ENCODE measurements around the gene CCDC8. TPM values are rescaled to one million over a fixed set of nuclear protein-coding genes. Genes with fewer than 3 reads are reported as not detected.

The CCDC8 gene
- total and polyA plus RNA-seq, 9 of the 15 experiments (the other 6 are each of a cell fraction or from before 2014, with no cell fraction given) = 0.68 to 30.8 (median 15.6) TPM

- peaks cover 39% of the 10 kb centered on the region for H3K79me2 ChIP-seq (ENCODE audit: control insufficient read depth, insufficient read depth, low read length)
- in situ Hi-C loops (cut with MboI) (no loop called here), intact Hi-C loops (cut with micrococcal nuclease) (no loop called here)
- no peak overlapping the region for H2AFZ ChIP-seq (ENCODE audit: low read depth, low read length)
- H3K9me3 ChIP-seq (replicated peaks; ENCODE audit: control insufficient read depth, insufficient read depth, low read depth, low read length) = no peaks in the 10 kb centered on the region
- H3K27me3 ChIP-seq (ENCODE audit: control insufficient read depth in 2 of 2, insufficient read depth in 2 of 2, low read length in 2 of 2) = no peaks in the 10 kb centered on the region
- no peak overlapping the region for H3K4me2 ChIP-seq (ENCODE audit: insufficient read depth, low read length)
- peaks cover 38 to 60% of the 10 kb centered on the region in 2 experiments for H3K4me1 ChIP-seq (replicated peaks in 1 of 2; ENCODE audit: control insufficient read depth in 2 of 2, insufficient read depth in 2 of 2, low read length in 2 of 2)
- H3K4me3 ChIP-seq = no peak overlapping the region
- no TSS peak for BruUV-seq (replicated peaks)
- H3K36me3 ChIP-seq (ENCODE audit: control insufficient read depth, insufficient read depth, low read length) = peaks cover 18% of the 10 kb centered on the region
- FAIRE-seq (no peak), DNase-seq (ENCODE audit: extremely low read depth in 1 of 4, low spot score in 3 of 4) (no peak), ATAC-seq (no peak)
- TF ChIP-seq KDM5B (IDR thresholded peaks at IDR 0.05; ENCODE audit: insufficient replicate concordance, low read depth, low read length) = peak; percentile 9
- no peak for TF ChIP-seq DNMT1 (IDR thresholded peaks at IDR 0.05)
- TF ChIP-seq PCBP1 (IDR thresholded peaks at IDR 0.05; ENCODE audit: low read depth, low read length, poor library complexity, severe bottlenecking) = peak; percentile 57
- peak; percentile 44 for TF ChIP-seq HNRNPK (IDR thresholded peaks at IDR 0.05; ENCODE audit: low read depth, low read length, poor library complexity, severe bottlenecking)
- no peak for TF ChIP-seq SLC30A9 (CRISPR knock-in tag; IDR thresholded peaks at IDR 0.05)
- no peak for TF ChIP-seq ERF (CRISPR knock-in tag; IDR thresholded peaks at IDR 0.05)
- no peak for TF ChIP-seq ATF6 (CRISPR knock-in tag; IDR thresholded peaks at IDR 0.05)
- no peak for TF ChIP-seq KLF10 (CRISPR knock-in tag; IDR thresholded peaks at IDR 0.05)
- TF ChIP-seq SAP30 (IDR thresholded peaks at IDR 0.05; ENCODE audit: borderline replicate concordance, insufficient read depth, low read depth, low read length, poor library complexity, severe bottlenecking) = no peak
- H3K27ac ChIP-seq (ENCODE audit: extremely low read depth, low read depth, low read length) = no peak overlapping the region
- ChIA-PET CTCF (ENCODE audit: low intra/inter-chr PET ratio) (no interaction called here), POLR2A (interaction anchor here (0.6 kb wide), 1 partner anchor 180 kb away, joined by 3 read pairs; the partner anchor contains the start of gene IGFL1)
- peaks cover 18% of the 10 kb centered on the region; the same call in 1 of the 2 replicates for H4K20me1 ChIP-seq (replicated peaks; ENCODE audit: control insufficient read depth, insufficient read depth, low read length)
- 53% methylated on average over 3 of the region's 3 CpGs for WGBS (ENCODE audit: insufficient coverage, low coverage, missing lambda C conversion rate)
- peak overlapping the region in 1 of 2 experiments; percentile 39; a peak in 1 of 4 replicates for H3K9ac ChIP-seq (ENCODE audit: insufficient read depth in 1 of 2, low read depth in 2 of 2, low read length in 2 of 2)
- H3K9me1 ChIP-seq (ENCODE audit: control insufficient read depth, insufficient read depth, low read length) = peaks cover 4% of the 10 kb centered on the region
Observed at GRCh38 chr19:46409191-46409590, 4.2 kb downstream of the CCDC8 start.
